ENCODE data around the gene CRYBA4. TPM values are rescaled to one million over a fixed set of nuclear protein-coding genes. Genes with fewer than 3 reads are reported as not detected.

The CRYBA4 gene
- polyA plus RNA-seq, 3 donors, result 0.10 TPM; not detected in 2

DNA sequence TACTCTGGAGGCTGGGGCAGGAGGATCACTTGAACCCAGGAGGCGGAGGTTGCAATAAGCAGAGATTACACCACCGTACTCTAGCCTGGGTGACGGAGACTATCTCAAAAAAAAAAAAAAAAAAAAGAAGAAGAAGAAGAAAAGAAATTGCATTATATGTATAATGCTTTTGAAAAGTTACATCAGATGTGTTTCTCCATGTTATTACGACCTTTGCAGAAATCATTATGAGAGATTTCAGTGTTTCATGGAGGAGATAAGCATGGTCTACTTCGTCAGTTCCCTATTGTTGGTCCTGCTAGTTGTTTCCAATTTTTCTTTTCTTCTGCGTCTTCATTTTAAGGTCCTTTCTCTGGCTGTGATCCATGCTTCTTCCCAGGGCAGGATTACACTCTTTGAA lies 38.6 kb downstream of the CRYBA4 start:
- no peak for DNase-seq

DNA sequence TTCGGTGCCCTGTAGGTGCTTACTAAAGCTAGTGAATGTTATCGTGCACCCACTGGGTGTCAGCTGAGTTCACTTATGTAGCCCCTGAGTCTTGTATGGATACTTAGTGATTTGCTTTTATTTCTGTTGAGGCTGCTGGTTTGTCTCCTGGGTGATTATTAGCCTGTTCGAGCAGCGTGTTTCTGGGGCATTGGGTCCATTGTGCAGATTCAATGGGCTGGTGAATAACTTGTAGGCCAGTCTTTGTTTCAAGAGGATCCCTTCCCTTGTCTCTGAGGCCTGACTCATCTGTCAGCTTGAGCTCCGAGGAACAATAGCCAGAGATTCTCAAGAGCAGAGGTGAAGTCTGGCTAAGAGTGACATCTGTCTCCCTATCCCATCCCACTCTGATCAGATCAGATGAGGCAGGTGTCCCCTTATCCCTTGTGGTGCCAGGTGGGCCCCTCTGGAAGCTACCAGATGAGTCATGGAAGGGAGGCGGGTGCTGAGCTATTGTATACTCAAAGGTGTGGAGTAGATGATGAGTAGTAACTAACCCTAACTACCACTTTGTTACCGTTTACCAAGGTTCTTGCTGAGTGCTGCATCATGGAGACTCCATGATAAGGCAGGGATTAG lies 39.3 kb downstream of the CRYBA4 start:
- no peak for DNase-seq

DNA sequence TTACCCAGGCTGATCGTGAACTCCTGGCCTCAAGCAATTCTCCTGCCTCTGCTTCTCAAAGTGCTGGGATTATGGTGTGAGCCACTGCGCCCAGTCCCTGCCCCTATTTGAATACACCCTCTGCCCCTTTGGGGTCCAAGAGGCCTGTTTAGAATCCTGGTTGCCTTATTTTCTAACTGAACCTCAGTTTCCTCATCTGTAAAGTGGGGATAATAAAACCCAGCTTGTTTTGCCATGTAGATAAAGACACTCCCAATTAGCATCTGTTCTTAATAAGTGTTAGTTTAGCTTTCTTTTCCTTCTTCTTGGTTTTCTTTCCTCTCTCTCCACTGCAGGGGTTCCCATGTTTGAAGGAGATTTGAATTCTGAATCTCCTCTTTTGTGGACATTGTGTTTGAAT lies 40.4 kb downstream of the CRYBA4 start:
- DNase-seq, result no peak

DNA sequence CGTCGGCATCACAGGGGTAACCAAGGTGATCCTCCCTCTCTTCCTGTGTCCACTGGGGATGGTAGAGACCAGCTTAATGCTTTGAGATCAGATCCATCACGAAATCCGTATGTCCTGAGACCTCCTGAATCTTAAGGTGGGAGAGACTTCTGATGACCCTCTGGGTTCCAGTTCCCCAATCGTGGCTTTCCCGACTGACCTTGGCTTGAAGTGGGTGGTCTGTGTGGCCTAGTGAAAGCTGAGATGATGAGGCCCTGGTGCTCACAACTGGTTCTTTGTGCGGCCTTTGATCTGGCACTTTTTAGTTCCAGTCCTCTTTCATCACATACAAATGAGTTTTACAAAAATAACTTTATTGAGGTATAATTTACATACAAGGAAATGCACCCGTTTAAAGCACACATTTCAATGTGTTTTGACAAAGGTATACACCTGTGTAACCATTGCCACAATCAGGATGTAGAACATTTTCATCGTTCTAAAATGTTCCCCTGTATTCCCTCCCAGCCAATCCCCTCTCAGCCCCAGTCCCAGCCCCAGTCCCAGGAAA lies 41.7 kb downstream of the CRYBA4 start:
- no peak for DNase-seq

DNA sequence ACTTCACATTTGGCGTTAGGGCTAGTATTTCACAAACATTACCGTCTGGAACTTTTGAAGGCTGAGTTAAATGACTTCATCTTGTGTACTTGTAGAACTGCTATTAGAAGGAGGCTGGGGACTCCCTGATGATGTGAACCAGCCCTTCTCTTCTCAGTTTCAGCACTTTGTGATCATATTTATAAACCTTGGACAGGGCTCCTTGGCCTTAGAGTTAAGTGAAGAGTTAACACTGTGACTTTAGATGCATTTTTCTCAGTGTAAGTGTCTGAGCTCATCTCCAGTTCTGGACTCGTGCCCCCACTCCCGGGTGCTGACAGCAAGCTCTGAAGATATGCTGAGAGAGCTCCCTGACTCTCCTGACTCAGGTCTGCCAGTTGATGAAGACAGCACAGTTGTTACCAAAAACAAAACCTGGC lies 44.1 kb downstream of the CRYBA4 start:
- DNase-seq, result no peak

DNA sequence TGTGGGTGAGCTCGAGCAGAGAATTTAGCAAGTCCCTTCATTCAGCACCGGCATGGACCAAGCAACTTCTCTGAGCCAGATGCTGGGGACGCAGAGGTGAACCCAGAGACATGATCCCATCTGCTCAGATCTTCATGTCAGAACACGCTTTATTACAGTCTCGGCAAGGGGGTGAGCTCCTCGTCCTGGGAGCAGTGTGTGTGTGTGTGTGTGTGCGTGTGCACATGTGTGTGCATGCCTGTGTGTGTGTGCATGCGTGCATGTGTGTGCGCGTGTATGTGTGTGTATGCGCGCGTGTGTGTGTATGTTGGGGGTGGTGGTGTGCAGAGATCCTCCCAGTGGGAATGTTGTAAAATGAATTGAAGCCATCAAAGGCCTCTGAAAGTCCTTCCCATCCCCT lies 45.4 kb downstream of the CRYBA4 start:
- no peak for DNase-seq

DNA sequence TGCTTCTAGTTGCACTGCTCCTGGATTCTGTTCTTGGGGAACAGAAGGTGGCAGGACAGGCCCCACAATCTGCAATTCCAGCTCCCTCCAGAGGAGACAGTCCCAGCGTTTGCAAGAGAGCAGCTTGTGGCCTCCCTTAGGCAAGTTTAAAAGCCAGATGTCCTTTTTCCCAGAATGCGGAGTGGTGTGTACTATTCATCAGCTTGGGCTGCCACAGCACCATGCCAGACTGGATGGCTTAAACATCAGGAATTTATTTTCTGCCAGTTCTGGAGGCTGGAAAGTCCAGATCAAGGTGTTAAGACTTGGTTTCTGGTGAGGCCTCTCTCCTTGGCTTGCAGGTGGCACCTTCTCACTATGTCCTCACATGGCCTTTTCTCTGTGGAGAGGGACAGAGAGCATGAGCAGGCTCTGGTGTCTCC lies 47.3 kb downstream of the CRYBA4 start:
- no peak for DNase-seq

DNA sequence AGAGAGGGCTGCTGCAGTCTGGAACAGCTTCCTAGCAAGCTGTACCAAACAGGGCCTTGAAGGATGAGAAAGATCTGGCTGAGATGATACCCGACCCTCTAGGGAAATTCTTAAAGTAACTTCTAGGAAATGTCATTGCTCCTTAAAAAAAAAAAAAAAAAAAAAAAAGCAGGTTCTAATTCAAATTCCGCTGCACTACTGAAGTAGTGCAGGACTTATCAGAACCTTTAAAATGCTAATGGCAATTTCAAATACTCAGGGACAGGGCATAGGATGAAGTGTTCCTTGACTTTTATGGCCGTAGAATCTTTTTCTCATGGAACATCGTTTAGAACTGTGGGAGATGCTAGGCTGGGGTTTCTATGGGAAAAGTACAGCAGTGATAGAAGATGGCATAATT lies 48.7 kb downstream of the CRYBA4 start:
- DNase-seq, result no peak

DNA sequence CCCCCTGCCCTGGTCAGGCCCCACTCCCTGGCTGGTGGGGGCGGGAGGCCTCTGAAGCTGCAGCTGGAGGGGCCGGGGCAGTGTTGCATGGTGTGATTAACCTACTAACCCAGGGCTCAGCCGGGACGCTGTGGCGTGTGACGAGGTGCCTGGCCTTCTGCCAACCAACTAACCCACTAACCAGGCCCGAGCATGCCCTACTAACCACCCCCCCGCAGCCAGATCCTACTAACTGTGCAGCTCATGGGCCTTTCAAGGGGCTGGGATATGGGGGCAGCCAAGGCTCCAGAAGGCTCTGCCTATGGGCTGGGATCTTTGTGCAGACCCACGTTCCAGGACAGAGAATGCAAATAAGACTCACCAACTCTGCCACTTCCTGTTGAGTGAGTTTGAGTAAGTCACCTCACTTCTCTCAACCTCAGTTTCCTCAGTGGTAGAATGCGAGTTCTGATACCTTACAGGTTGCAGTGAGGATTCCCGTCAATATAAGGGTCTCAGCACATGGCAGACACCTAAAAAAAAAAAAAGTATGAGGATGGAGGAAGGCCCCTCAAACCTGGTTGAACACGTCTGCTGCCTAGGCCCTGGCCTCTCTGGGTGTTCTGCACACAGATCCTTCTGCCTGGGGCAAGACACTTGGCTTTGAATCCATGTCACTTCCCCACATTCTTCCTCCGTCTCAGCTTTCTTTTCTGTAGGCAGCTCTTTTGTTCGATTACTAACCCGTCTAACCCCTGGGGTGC lies 49.7 kb downstream of the CRYBA4 start:
- no peak for DNase-seq

DNA sequence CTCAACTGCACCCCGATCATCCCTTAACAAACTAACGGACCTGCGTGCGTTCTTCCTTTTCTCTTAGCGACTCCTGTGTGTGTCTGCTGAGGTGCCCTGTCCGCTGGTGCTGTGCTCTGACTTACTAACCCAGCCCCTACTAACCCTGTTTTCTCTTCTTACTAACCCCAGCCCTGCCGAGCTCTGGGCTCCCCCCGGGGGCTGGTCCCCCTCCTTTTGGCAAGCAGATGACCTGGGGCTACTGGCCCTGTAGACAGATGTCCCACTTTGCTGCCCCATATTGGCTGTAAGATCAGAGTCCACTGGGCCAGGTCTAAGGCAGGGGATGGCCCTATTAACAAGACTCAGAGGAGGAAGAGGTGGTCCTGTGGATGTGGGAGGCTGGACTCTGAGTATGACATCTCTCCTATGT lies 50.3 kb downstream of the CRYBA4 start:
- DNase-seq, result no peak

DNA sequence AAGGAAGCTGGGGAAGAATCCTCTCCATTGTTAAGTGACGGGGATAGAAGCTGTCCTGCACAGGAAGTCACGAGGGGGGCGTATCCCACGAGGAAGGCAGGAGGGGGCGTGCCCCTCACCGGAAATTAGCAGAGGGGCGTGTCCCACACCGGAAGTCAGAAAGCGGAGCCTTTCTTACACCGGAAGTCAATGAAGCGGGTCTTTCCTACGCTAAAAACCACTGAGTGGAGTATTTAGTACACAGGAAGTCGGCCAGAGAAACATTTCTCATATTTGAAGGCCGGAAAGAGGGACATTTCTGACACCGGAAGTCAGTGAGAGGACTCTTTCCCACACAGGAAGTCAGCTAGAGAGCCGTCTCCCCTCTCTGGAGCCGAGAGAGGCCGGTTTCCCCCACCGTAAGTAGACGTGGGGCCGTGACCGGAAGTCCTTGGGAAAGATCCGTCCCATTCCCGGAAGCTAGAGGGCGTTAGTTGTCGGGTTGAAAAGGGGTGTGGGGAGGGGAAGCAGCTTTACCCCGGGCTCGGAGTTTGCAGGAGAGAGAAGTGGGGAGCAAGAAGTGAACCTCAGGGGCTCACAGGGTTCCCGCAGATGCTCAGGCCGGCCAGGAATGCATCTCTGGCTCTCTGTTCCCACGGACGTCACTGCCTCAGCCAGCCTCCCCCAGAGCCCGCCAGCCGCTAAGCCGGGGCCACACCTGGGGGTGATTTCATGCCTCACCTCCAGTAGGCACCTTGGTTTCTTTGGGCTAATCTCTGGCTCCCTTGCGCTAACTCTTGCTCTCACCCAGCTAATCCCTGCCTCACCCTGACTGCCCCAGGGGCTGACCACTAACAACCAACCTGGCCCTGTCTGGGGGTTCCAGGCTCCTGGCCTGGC lies 51.1 kb downstream of the CRYBA4 start:
- peak; percentile 97 for DNase-seq

DNA sequence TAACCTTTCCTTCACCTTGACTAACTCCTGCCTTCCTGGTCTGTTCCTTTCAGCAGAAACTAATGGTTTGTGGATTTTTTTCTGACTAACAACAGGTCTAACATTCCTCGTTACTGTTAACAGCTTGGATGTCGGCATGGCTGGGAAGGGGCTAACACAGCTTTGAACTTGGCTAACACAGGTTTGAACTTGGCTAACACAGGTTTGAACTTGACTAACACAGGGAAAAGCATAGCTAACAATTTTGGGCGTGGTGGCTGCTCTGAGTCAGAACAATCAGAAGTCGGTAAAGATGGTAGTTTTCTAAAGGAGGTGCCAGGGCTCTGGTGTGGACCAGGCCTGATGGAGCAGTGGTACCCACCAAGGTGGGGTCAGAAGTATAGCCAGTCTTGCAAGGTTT lies 51.7 kb downstream of the CRYBA4 start:
- DNase-seq, result no peak

DNA sequence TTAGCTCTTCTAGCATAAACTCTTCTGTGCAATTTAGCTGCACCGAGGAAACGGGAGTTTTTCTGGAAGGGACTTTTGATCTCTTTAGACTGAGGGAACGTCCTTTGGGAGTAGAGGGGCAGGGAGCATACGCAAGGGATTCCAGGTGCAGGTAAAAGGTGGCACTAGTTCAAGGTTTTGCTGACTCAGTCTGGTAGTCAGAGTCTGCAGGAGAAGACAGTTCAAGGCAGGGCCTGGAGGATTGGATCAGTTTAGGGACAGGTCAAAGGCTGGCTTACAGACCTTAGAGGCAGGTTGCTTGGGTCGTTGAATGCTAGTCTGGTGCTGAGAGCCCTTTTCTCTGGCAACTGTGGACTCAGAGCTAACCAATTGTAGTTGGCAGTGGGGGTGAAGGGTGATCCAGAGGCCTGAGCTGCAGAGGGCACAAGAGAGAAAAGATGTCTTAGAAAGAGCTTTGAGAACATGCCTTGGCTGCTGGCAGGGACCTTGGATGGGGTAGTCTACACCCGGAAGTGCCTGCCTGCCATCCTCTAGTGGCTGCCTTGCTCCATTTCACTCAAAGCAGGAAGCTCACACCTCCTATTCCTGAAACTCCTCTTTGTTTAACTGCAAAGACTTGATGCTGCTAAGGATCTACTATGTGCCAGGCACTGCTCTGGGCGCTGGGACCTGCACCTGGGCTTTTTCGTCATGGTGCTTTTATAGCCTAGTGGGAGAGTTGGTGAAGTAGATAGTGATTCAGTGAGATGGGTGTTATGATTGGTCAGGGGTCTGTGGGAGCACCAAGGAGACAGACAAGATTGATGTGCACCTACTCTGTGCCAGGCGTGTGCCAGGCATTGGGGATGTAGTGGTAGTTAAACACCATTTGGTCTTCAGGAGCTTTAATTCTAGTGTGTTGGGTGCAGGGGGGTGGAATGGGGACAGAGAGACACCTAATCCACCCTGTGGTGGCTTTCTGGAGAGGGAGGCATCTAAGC lies 52.7 kb downstream of the CRYBA4 start:
- no peak for DNase-seq

DNA sequence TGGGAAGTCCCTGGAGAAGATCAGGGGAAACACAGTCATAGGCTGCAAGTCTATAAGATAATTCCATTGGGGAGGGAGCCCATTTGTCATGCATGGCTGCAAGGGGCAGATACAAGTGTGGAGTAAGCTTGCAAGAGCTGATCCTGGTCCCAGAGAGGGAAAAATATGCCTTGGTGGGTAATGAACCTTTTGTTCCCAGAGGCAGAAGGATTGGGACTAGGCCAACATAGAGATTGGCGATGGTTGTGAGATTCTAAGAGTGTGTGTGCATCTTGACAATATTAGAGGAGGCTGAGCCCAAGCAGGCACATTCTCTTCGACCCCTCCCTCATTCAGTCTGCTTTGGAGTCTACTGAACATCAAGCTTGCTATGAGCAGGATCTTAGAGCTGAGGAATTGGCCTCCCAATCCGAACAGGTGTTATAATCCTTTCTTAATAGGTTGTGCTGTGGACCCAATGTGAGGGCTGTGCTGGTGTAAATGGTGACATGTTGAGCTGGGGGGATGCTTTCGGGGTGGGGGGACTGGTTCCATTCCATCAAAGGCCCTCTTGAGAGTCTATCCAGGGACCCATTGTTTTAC lies 54.0 kb downstream of the CRYBA4 start:
- DNase-seq, result no peak

DNA sequence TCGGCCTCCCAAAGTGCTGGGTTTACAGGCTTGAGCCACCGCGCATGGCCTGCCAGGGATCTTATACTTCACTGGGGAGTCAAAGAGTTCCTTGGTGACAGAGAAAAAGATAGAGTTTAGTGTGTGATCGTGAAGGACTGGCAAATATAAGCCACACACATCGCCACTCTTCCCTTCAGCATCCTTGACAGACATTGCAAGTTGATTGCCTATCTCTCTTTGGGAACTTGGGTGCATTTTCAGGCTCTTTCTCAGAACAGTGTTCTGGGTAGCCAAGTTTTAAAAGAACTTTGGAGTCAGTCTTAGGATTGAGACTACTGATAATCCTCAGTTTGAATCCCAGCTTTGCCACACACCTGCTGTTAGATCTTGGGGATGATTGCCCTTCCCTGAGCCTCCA lies 55.5 kb downstream of the CRYBA4 start:
- no peak for DNase-seq

DNA sequence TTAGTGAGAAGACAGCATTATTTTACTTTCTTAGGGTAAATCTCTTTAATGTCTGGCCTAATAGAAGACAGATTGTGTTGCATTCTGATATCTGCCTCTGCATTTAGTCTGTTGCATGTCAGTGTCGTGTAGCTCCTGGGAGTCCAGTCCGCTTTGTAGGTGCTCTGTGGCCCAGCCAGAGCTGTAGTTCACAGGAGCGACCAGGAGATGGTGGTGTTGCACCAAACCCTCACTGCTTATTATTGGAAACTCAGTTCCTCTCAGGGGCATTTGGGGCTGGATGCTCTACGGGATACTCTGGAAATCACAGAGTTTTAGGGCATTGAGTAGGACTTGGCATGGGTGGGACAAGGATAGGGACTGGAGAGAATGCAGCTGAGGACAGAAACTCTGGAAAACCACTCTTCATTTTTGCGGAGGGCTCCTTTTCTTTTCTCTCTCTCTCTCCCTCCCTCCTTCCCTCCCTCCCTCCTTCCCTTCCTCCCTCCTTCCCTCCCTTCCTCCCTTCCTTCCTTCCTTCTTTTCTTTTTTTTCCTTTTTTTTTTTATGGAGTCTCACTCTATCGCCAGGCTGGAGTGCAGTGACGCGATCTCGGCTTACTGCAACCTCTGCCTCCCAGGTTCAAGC lies 57.4 kb downstream of the CRYBA4 start:
- DNase-seq, result peak; percentile 72

All from renal pelvis (tissue), 4 donors.